HEK293 (cell line): Measurements from ENCODE around the gene ELN.

Experiments used
- CTCF ChIA-PET: fragments of 350-600 bp; formaldehyde crosslinking; extraction: SDS; loops from one replicate; lab custom pipeline; 2021; ENCODE audit warnings: antibody characterized with exemption; lab: Yijun Ruan, JAX
- POLR2A ChIA-PET: fragments of 300-600 bp; formaldehyde crosslinking; extraction: SDS; loops from one replicate; lab custom pipeline; 2020; ENCODE audit warnings: antibody characterized with exemption, inconsistent platforms; lab: Yijun Ruan, JAX
- H3K27ac ChIP-seq: fragments of 200-500 bp; sonication (Bioruptor generic); 2 replicates; pipeline ENCODE4 v1.5.1; 2014; ENCODE audit warnings: low read depth, low read length, control low read depth, inconsistent platforms; ENCODE audit errors: extremely low read depth
- H3K36me3 ChIP-seq, 2 experiments: fragments of 200-500 bp in 1 of 2; sonication (Bioruptor generic) in 1 of 2; 1 replicate in 1 of 2; 2 replicates in 1 of 2; pipeline ENCODE4 v1.5.1; 2014 to 2017; ENCODE audit warnings: inconsistent platforms in 2 of 2, low read length in 2 of 2; ENCODE audit not compliant: control insufficient read depth in 2 of 2, insufficient read depth in 1 of 2
- H3K4me1 ChIP-seq: fragments of 200-500 bp; sonication (Bioruptor generic); 2 replicates; pipeline ENCODE4 v1.5.1; 2014; ENCODE audit warnings: mild to moderate bottlenecking, low read length, inconsistent platforms; ENCODE audit not compliant: control insufficient read depth, insufficient read depth
- H3K4me3 ChIP-seq: 2 replicates; pipeline ENCODE4 v1.5.1; 2011; ENCODE audit warnings: low read depth, mild to moderate bottlenecking, control low read depth, low read length, moderate library complexity
- H3K9me3 ChIP-seq: fragments of 200-500 bp; sonication (Bioruptor generic); 2 replicates; pipeline ENCODE4 v1.5.1; 2014; ENCODE audit warnings: low read depth, low read length, inconsistent platforms; ENCODE audit not compliant: control insufficient read depth, insufficient read depth
- BCL11A ChIP-seq: fragments of 450-650 bp; formaldehyde crosslinking; IDR thresholded peaks from 2 replicates; pipeline ENCODE4 v1.5.1; 2016; ENCODE audit warnings: low read depth, missing biosample characterization, missing genetic modification characterization
- KLF17 ChIP-seq: fragments of 450-650 bp; formaldehyde crosslinking; IDR thresholded peaks from 2 replicates; pipeline ENCODE4 v1.5.1; 2016; ENCODE audit warnings: missing biosample characterization, missing genetic modification characterization
- MZF1 ChIP-seq: fragments of 450-650 bp; formaldehyde crosslinking; IDR thresholded peaks from 2 replicates; pipeline ENCODE4 v1.5.1; 2017; ENCODE audit warnings: missing biosample characterization, missing genetic modification characterization, borderline replicate concordance
- REPIN1 ChIP-seq: fragments of 450-650 bp; formaldehyde crosslinking; IDR thresholded peaks from 2 replicates; pipeline ENCODE4 v1.5.1; 2017; ENCODE audit warnings: missing biosample characterization, missing genetic modification characterization, low read depth
- ZBTB48 ChIP-seq: fragments of 450-650 bp; formaldehyde crosslinking; IDR thresholded peaks from 2 replicates; pipeline ENCODE4 v1.5.1; 2016; ENCODE audit warnings: missing biosample characterization, missing genetic modification characterization
- ZNF10 ChIP-seq: fragments of 450-650 bp; formaldehyde crosslinking; IDR thresholded peaks from 2 replicates; pipeline ENCODE4 v1.5.1; 2017; ENCODE audit warnings: missing biosample characterization, missing genetic modification characterization
- ZNF157 ChIP-seq: fragments of 450-650 bp; formaldehyde crosslinking; IDR thresholded peaks from 2 replicates; pipeline ENCODE4 v1.5.1; 2016; ENCODE audit warnings: missing biosample characterization, missing genetic modification characterization
- ZNF16 ChIP-seq: fragments of 450-650 bp; formaldehyde crosslinking; IDR thresholded peaks from 2 replicates; pipeline ENCODE4 v1.5.1; 2016; ENCODE audit warnings: low read depth, missing biosample characterization, missing genetic modification characterization
- ZNF19 ChIP-seq: fragments of 450-650 bp; formaldehyde crosslinking; IDR thresholded peaks from 2 replicates; pipeline ENCODE4; 2016; ENCODE audit warnings: missing biosample characterization, missing genetic modification characterization, low read depth
- ZNF202 ChIP-seq: fragments of 450-650 bp; formaldehyde crosslinking; IDR thresholded peaks from 2 replicates; pipeline ENCODE4 v1.5.1; 2016; ENCODE audit warnings: missing biosample characterization, missing genetic modification characterization, borderline replicate concordance
- ZNF26 ChIP-seq: fragments of 450-650 bp; formaldehyde crosslinking; IDR thresholded peaks from 2 replicates; pipeline ENCODE4 v1.5.1; 2016; ENCODE audit warnings: missing biosample characterization, missing genetic modification characterization
- ZNF280D ChIP-seq: fragments of 450-650 bp; formaldehyde crosslinking; IDR thresholded peaks from 2 replicates; pipeline ENCODE4 v1.5.1; 2016; ENCODE audit warnings: missing biosample characterization, missing genetic modification characterization
- ZNF324 ChIP-seq: fragments of 450-650 bp; formaldehyde crosslinking; IDR thresholded peaks from 2 replicates; pipeline ENCODE4 v1.5.1; 2016; ENCODE audit warnings: missing biosample characterization, missing genetic modification characterization
- ZNF510 ChIP-seq: fragments of 450-650 bp; formaldehyde crosslinking; IDR thresholded peaks from 2 replicates; pipeline ENCODE4 v1.5.1; 2018; ENCODE audit warnings: mild to moderate bottlenecking, missing genetic modification characterization, missing biosample characterization; ENCODE audit not compliant: insufficient replicate concordance
- ZNF600 ChIP-seq: fragments of 450-650 bp; formaldehyde crosslinking; IDR thresholded peaks from 2 replicates; pipeline ENCODE4 v1.5.1; 2016; ENCODE audit warnings: missing biosample characterization, missing genetic modification characterization
- ZNF610 ChIP-seq: fragments of 450-650 bp; formaldehyde crosslinking; IDR thresholded peaks from 2 replicates; pipeline ENCODE4 v1.5.1; 2016; ENCODE audit warnings: missing biosample characterization, missing genetic modification characterization, borderline replicate concordance
- ZNF629 ChIP-seq: fragments of 450-650 bp; formaldehyde crosslinking; IDR thresholded peaks from 2 replicates; pipeline ENCODE4 v1.5.1; 2017; ENCODE audit warnings: missing biosample characterization, missing genetic modification characterization
- ZNF677 ChIP-seq: fragments of 450-650 bp; IDR thresholded peaks from 2 replicates; pipeline ENCODE4 v1.5.0; 2018; ENCODE audit warnings: missing biosample characterization, mild to moderate bottlenecking, missing genetic modification characterization, moderate library complexity
- ZSCAN5A ChIP-seq: fragments of 450-650 bp; formaldehyde crosslinking; IDR thresholded peaks from 2 replicates; pipeline ENCODE4 v1.5.1; 2016; ENCODE audit warnings: missing biosample characterization, missing genetic modification characterization

ELN gene

GRCh38 chr7:74101061-74101681 lies 73.2 kb downstream of the ELN start:
- Histone ChIP-seq H3K36me3 (peaks cover 21 to 46% of the 10 kb centered on the region in 2 experiments; a peak in 2 of 3 replicates), H3K27ac (no peak overlapping the region), H3K4me1 (no peaks in the 10 kb centered on the region), H3K4me3 (no peak overlapping the region), H3K9me3 (no peaks in the 10 kb centered on the region)
- ChIA-PET POLR2A (no interaction called here), CTCF (no interaction called here)
- TF ChIP-seq ZNF202 (tag by site-specific recombination): no peak
- TF ChIP-seq REPIN1 (tag by site-specific recombination): no peak
- no peak for TF ChIP-seq ZNF19 (tag by site-specific recombination)
- no peak for TF ChIP-seq ZNF16 (tag by site-specific recombination)
- TF ChIP-seq ZNF10 (tag by site-specific recombination): no peak
- no peak for TF ChIP-seq KLF17 (tag by site-specific recombination)
- TF ChIP-seq ZNF157 (tag by site-specific recombination): no peak
- TF ChIP-seq ZNF26 (tag by site-specific recombination): no peak

GRCh38 chr7:74103219-74103772 lies 75.3 kb downstream of the ELN start:
- POLR2A ChIA-PET: interaction anchor here (0.6 kb wide), 1 partner anchor 36 kb away, joined by 7 read pairs; no protein-coding TSS in a partner anchor

GRCh38 chr7:74104702-74105101 lies 76.7 kb downstream of the ELN start:
- Histone ChIP-seq H3K27ac (no peak overlapping the region), H3K4me1 (no peaks in the 10 kb centered on the region), H3K4me3 (no peak overlapping the region), H3K36me3 (peaks cover 16 to 45% of the 10 kb centered on the region in 2 experiments; a peak in 2 of 3 replicates), H3K9me3 (no peaks in the 10 kb centered on the region)
- POLR2A ChIA-PET: interaction anchor here (1.1 kb wide), 1 partner anchor 21 kb away, joined by 3 read pairs; the partner anchor contains the start of gene LIMK1
- CTCF ChIA-PET: interaction anchor here (0.7 to 1.0 kb wide), 3 partner anchors 21 to 340 kb away, joined by 3 to 4 read pairs (median 3); partner anchors contain the start of gene LIMK1
- TF ChIP-seq ZNF600 (peak; percentile 58; the same call in 1 of the 2 replicates), MZF1 (tag by site-specific recombination) (no peak)
- TF ChIP-seq, all 188 proteins: peak for 1

More at GRCh38 chr7:74103219-74103772, 75.3 kb downstream of the ELN start:
- no peak overlapping the region for H3K27ac ChIP-seq
- H3K4me3 ChIP-seq: no peak overlapping the region
- H3K4me1 ChIP-seq: no peaks in the 10 kb centered on the region
- CTCF ChIA-PET: interaction anchor here (0.6 kb wide), 1 partner anchor 33 kb away, joined by 5 read pairs; no protein-coding TSS in a partner anchor
- H3K9me3 ChIP-seq: no peaks in the 10 kb centered on the region
- H3K36me3 ChIP-seq: peaks cover 21 to 43% of the 10 kb centered on the region in 2 experiments; a peak in 2 of 3 replicates
- no peak for TF ChIP-seq ZNF324 (tag by site-specific recombination)
- TF ChIP-seq BCL11A (tag by site-specific recombination): no peak

GRCh38 chr7:74105992-74106391 lies 78.0 kb downstream of the ELN start:
- Histone ChIP-seq H3K4me1 (no peaks in the 10 kb centered on the region), H3K4me3 (no peak overlapping the region), H3K27ac (no peak overlapping the region), H3K9me3 (no peaks in the 10 kb centered on the region), H3K36me3 (peaks cover 16 to 45% of the 10 kb centered on the region in 2 experiments; a peak in 2 of 3 replicates)
- ChIA-PET CTCF (interaction anchor here (0.7 kb wide), 1 partner anchor 79 kb away, joined by 4 read pairs; no protein-coding TSS in a partner anchor), POLR2A (no interaction called here)
- TF ChIP-seq ZNF280D (tag by site-specific recombination): no peak
- TF ChIP-seq ZSCAN5A: no peak
- no peak for TF ChIP-seq ZNF629 (tag by site-specific recombination)
- no peak for TF ChIP-seq MZF1 (tag by site-specific recombination)
- no peak for TF ChIP-seq ZNF510 (tag by site-specific recombination)
- TF ChIP-seq ZBTB48 (tag by site-specific recombination): no peak
- no peak for TF ChIP-seq ZNF677 (tag by site-specific recombination)
- no peak for TF ChIP-seq ZNF610 (tag by site-specific recombination)
